Spleen (tissue), 11 donors: ENCODE results near the gene RNF150. TPM values are rescaled to one million over a fixed set of nuclear protein-coding genes. Genes with fewer than 3 reads are reported as not detected.

Experiments used
- DNase-seq: peaks from one replicate; pipeline ENCODE4 v3.0.0-alpha.2; 2020
- H3K27ac ChIP-seq, 8 donors: fragments of 200-600 bp; sonication (generic) in 7 of 8; 1 replicate in 4 of 8; 2 replicates in 4 of 8; pipeline versions ENCODE4 v1.5.0 to v1.8.0; 2016 to 2021; ENCODE audit warnings: inconsistent platforms in 4 of 8, mild to moderate bottlenecking in 4 of 8, moderate library complexity in 1 of 8
- H3K27me3 ChIP-seq, 7 donors: fragments of 200-600 bp; sonication (generic) in 6 of 7; replicated peaks in 1 of 7; 1 replicate in 4 of 7; 2 replicates in 3 of 7; pipeline versions ENCODE4 v1.5.0 to v1.8.0; 2016 to 2021; ENCODE audit warnings: inconsistent platforms in 3 of 7, mild to moderate bottlenecking in 1 of 7
- H3K36me3 ChIP-seq, 6 donors: fragments of 200-600 bp; sonication (generic) in 5 of 6; 1 replicate in 4 of 6; 2 replicates in 2 of 6; pipeline versions ENCODE4 v1.5.0 to v1.8.0; 2016 to 2021; ENCODE audit warnings: inconsistent platforms in 2 of 6
- H3K4me1 ChIP-seq, 6 donors: fragments of 200-600 bp; sonication (generic) in 5 of 6; 1 replicate in 3 of 6; 2 replicates in 3 of 6; pipeline versions ENCODE4 v1.5.0 to v1.8.0; 2016 to 2021; ENCODE audit warnings: inconsistent platforms in 3 of 6
- H3K4me3 ChIP-seq, 8 donors: fragments of 200-600 bp; sonication (generic) in 7 of 8; 1 replicate in 4 of 8; 2 replicates in 4 of 8; pipeline versions ENCODE4 v1.5.0 to v1.8.0; 2016 to 2021; ENCODE audit warnings: inconsistent platforms in 4 of 8, mild to moderate bottlenecking in 4 of 8, moderate library complexity in 2 of 8
- H3K9me3 ChIP-seq, 8 donors: fragments of 200-600 bp; sonication (generic) in 7 of 8; 1 replicate in 4 of 8; 2 replicates in 4 of 8; pipeline versions ENCODE4 v1.5.0 to v1.8.0; 2016 to 2021; ENCODE audit warnings: inconsistent platforms in 4 of 8
- CTCF ChIP-seq, 11 experiments: fragments of 200-600 bp in 7 of 11; fragments of 450-650 bp in 4 of 11; sonication (generic) in 4 of 11; IDR thresholded peaks in 8 of 11; conservative IDR thresholded peaks in 3 of 11; 1 replicate in 7 of 11; 2 replicates in 4 of 11; pipeline versions ENCODE4 v1.4.0 to v1.8.0; 2016 to 2021; ENCODE audit warnings: antibody characterized with exemption in 11 of 11, inconsistent platforms in 4 of 11, mild to moderate bottlenecking in 1 of 11
- POLR2A ChIP-seq, 3 donors: fragments of 450-650 bp; IDR thresholded peaks; one replicate each; pipeline ENCODE4 v1.5.1; 2017; ENCODE audit warnings: antibody characterized with exemption in 3 of 3, mild to moderate bottlenecking in 1 of 3
- POLR2AphosphoS5 ChIP-seq, 3 donors: sonication (generic); formaldehyde crosslinking; IDR thresholded peaks; one replicate each; pipeline ENCODE4 v1.5.1; 2017; ENCODE audit warnings: antibody characterized with exemption in 3 of 3
- WGBS, 5 donors: extraction: QIAGEN DNeasy Blood & Tissue Kit in 3 of 5; methylation state at CpG; one replicate each; pipeline versions ENCODE4 v1.1.5 to v1.1.7; 2013 to 2018; 5-methylcytosine and 5-hydroxymethylcytosine counted together
- intact Hi-C: fragments of 100-400 bp; cut with DNase I; formaldehyde crosslinking; loops from one replicate; pipeline ENCODE4 v1.15.0; 2023; ENCODE audit warnings: low total_unique reads
- polyA plus RNA-seq, 3 donors: library from polyadenylated mRNA; stranded (reverse); fragments of 200-250 nt; gene quantifications; one replicate each; pipeline ENCODE4 v1.2.1, GENCODE V29; 2013
- total RNA-seq, 7 donors: library from RNA; depleted of rRNA in 3 of 7; stranded (reverse); fragments of >200 nt in 3 of 7; fragmentation: NEBNext Ultra II Directional in 4 of 7; extraction: Animal tissue kit (Norgen Biotek cat#: 25700) in 4 of 7; gene quantifications; one replicate each; pipeline versions ENCODE4 v1.1.0 to v1.2.1, GENCODE V29; 2016 to 2021
- donor health status: healthy with polysubstance abuse.
- donor health status: DM: no; HTN: no; CAD: no; lungs with moderate emphysema.
- donor health status: DM: no; HTN: no; CAD: no.
- donor health status: Bipolar disorder and iron deficiency.
- donor health status: healthy.
- donor health status: DM: no; HTN: no; CAD: no.
- donor health status: DM: yes; HTN: yes; CAD: no.

RNF150 gene
- total and polyA plus RNA-seq, 10 donors: 1.2 to 42.1 (median 19.2) TPM

GRCh38 chr4:141028024-141028529, 105.2 kb downstream of the RNF150 start:
- no peak for DNase-seq
- H3K27ac ChIP-seq: no peak overlapping the region
- no peaks in the 10 kb centered on the region for H3K36me3 ChIP-seq

DNA sequence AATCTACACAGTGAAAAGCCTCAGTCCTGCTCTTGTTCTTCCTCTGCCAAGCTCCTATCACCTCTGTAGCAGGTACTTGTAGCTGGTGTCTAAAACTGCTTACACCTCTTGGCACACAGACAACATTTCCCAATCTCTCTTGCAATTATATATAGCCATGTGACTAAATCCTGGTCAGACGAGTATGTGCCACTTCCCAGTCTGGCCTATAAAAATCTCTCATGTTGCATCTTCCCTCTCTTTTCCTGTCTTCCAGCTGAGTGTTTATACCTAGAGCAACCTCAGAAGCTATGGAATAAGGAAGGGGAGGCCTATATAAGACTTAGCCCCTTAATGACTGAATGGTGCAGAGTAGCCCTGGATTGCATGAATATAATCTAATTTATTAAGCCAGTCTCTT, 105.8 kb downstream of the RNF150 start:
- Histone ChIP-seq H3K4me3 (no peak overlapping the region), H3K4me1 (peaks cover 0 to 6% (median 2%) of the 10 kb centered on the region in 6 donors), H3K9me3 (no peaks in the 10 kb centered on the region), H3K27ac (no peak overlapping the region), H3K27me3 (no peaks in the 10 kb centered on the region), H3K36me3 (no peaks in the 10 kb centered on the region)
- WGBS, 5 donors: 30 to 68% (median 46%) methylated on average over 1 of the region's 1 CpG
- intact Hi-C loops: no loop called here
- TF ChIP-seq CTCF (IDR thresholded peaks at IDR 0.05 in 8 of 11, conservative IDR thresholded peaks at IDR 0.05 in 3 of 11) (no peak), POLR2A (IDR thresholded peaks at IDR 0.05) (no peak), POLR2AphosphoS5 (IDR thresholded peaks at IDR 0.05) (no peak)
- DNase-seq: no peak

More at GRCh38 chr4:141028024-141028529, 105.2 kb downstream of the RNF150 start:
- intact Hi-C loops: no loop called here
- no peaks in the 10 kb centered on the region for H3K9me3 ChIP-seq
- H3K27me3 ChIP-seq: no peaks in the 10 kb centered on the region
- peaks cover 0 to 6% (median 2%) of the 10 kb centered on the region in 6 donors for H3K4me1 ChIP-seq
- no peak for TF ChIP-seq POLR2AphosphoS5 (IDR thresholded peaks at IDR 0.05)
- no peak for TF ChIP-seq POLR2A (IDR thresholded peaks at IDR 0.05)
- no peak for TF ChIP-seq CTCF (IDR thresholded peaks at IDR 0.05 in 8 of 11, conservative IDR thresholded peaks at IDR 0.05 in 3 of 11)
- 54 to 75% (median 72%) methylated on average over 2 of the region's 2 CpGs for WGBS, 5 donors
- H3K4me3 ChIP-seq: no peak overlapping the region

DNA sequence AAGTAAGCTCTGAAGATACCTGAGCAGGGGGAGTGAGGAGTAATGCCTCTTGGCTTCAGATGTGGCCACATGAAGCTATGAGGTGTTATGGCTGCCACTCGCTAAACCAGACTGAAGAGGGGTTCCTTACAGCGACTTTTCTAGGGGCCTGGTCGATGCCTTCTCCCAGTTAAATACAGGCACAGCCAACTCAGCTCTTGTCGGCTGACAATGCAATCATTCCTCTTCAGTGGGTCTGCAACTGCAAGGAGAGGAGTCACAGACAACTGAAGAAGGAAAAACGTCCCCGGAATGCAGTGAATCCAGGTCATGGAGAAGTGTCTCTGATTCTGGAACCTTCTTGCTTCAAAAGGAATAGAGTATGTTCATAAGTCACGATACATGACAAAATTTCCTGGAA, 106.4 kb downstream of the RNF150 start:
- DNase-seq: no peak
- 88 to 94% (median 91%) methylated on average over 7 of the region's 7 CpGs for WGBS, 5 donors
- Histone ChIP-seq H3K9me3 (no peaks in the 10 kb centered on the region), H3K27ac (no peak overlapping the region), H3K4me1 (peaks cover 0 to 6% (median 2%) of the 10 kb centered on the region in 6 donors), H3K4me3 (no peak overlapping the region), H3K27me3 (no peaks in the 10 kb centered on the region), H3K36me3 (no peaks in the 10 kb centered on the region)
- intact Hi-C loops: no loop called here
- no peak for TF ChIP-seq POLR2AphosphoS5 (IDR thresholded peaks at IDR 0.05)
- TF ChIP-seq CTCF (IDR thresholded peaks at IDR 0.05 in 8 of 11, conservative IDR thresholded peaks at IDR 0.05 in 3 of 11): no peak
- no peak for TF ChIP-seq POLR2A (IDR thresholded peaks at IDR 0.05)

- H3K27me3 ChIP-seq: no peaks in the 10 kb centered on the region
- H3K27ac ChIP-seq: no peak overlapping the region
- H3K4me3 ChIP-seq: no peak overlapping the region
- no peak for TF ChIP-seq CTCF (IDR thresholded peaks at IDR 0.05 in 8 of 11, conservative IDR thresholded peaks at IDR 0.05 in 3 of 11)
- no peak for TF ChIP-seq POLR2A (IDR thresholded peaks at IDR 0.05)
- TF ChIP-seq POLR2AphosphoS5 (IDR thresholded peaks at IDR 0.05): no peak
- WGBS, 5 donors: 83 to 100% (median 87%) methylated on average over 1 of the region's 1 CpG
- DNase-seq: no peak
- intact Hi-C loops: no loop called here
- no peaks in the 10 kb centered on the region for H3K9me3 ChIP-seq
- no peaks in the 10 kb centered on the region for H3K36me3 ChIP-seq
- H3K4me1 ChIP-seq: peaks cover 0 to 11% (median 2%) of the 10 kb centered on the region in 6 donors
These were observed 110.2 kb downstream of the RNF150 start for GRCh38 chr4:141023051-141023450.
